ENCODE data around the gene STARD5.

Gene STARD5

GRCh38 chr15:81289910-81290309 is 34.0 kb downstream of the STARD5 start:
- no peak for DNase-seq

- DNase-seq = no peak
Observed at GRCh38 chr15:81288616-81289015, 35.3 kb downstream of the STARD5 start.

GRCh38 chr15:81288040-81288439 is 35.9 kb downstream of the STARD5 start:
- DNase-seq = no peak

GRCh38 chr15:81286621-81287121 is 37.3 kb downstream of the STARD5 start:
- no peak for DNase-seq

GRCh38 chr15:81285461-81285860 is 38.5 kb downstream of the STARD5 start:
- DNase-seq = no peak

- DNase-seq = no peak
Observed at GRCh38 chr15:81284256-81285031, 39.5 kb downstream of the STARD5 start.

- DNase-seq = no peak
Observed at GRCh38 chr15:81282911-81283310, 41.0 kb downstream of the STARD5 start.

- no peak for DNase-seq
Observed at GRCh38 chr15:81282606-81282895, 41.4 kb downstream of the STARD5 start.

- no peak for DNase-seq
Observed at GRCh38 chr15:81281766-81282605, 42.0 kb downstream of the STARD5 start.

GRCh38 chr15:81281456-81281735 is 42.5 kb downstream of the STARD5 start:
- DNase-seq = no peak

- DNase-seq = no peak
Observed at GRCh38 chr15:81280696-81281455, 43.1 kb downstream of the STARD5 start.

- DNase-seq = no peak
Observed at GRCh38 chr15:81279621-81280485, 44.1 kb downstream of the STARD5 start.

GRCh38 chr15:81278306-81279029 is 45.5 kb downstream of the STARD5 start:
- DNase-seq = no peak

GRCh38 chr15:81277851-81278250 is 46.1 kb downstream of the STARD5 start:
- no peak for DNase-seq

GRCh38 chr15:81276967-81277366 is 47.0 kb downstream of the STARD5 start:
- DNase-seq = no peak

- no peak for DNase-seq
Observed at GRCh38 chr15:81275711-81276392, 48.1 kb downstream of the STARD5 start.

- peak; percentile 91 for DNase-seq
Observed at GRCh38 chr15:81274931-81275707, 48.8 kb downstream of the STARD5 start.

GRCh38 chr15:81274255-81274654 is 49.7 kb downstream of the STARD5 start:
- no peak for DNase-seq

- no peak for DNase-seq
Observed at GRCh38 chr15:81273855-81274254, 50.1 kb downstream of the STARD5 start.

GRCh38 chr15:81273200-81273599 is 50.7 kb downstream of the STARD5 start:
- no peak for DNase-seq
